H1 (cell line): Measurements from ENCODE around the gene FAM76B.

Experiments
- EZH2 ChIP-seq: fragments of 200-600 bp; sonication (generic); IDR thresholded peaks from 2 replicates; pipeline ENCODE4 v1.7.1; 2012; ENCODE audit warnings: low read depth, mild to moderate bottlenecking, moderate library complexity, low read length, inconsistent platforms; ENCODE audit not compliant: severe bottlenecking
- HDAC6 ChIP-seq: IDR thresholded peaks from one replicate; pipeline ENCODE4 v1.7.1; 2012; ENCODE audit warnings: low read depth, mild to moderate bottlenecking, inconsistent platforms, low read length, moderate library complexity
- NRF1 ChIP-seq: IDR thresholded peaks from 2 replicates; pipeline ENCODE4 v1.6.1; 2011; ENCODE audit warnings: mild to moderate bottlenecking, low read depth, low read length, improper control_type of control experiment
- POLR2A ChIP-seq, 2 experiments: IDR thresholded peaks; 1 replicate in 1 of 2; 2 replicates in 1 of 2; pipeline ENCODE4 v1.6.1; 2011; ENCODE audit warnings: low read depth in 2 of 2, low read length in 2 of 2, mild to moderate bottlenecking in 2 of 2; ENCODE audit errors: control extremely low read depth in 1 of 2
- SP1 ChIP-seq: IDR thresholded peaks from 2 replicates; pipeline ENCODE4 v1.6.1; 2011; ENCODE audit warnings: low read depth, low read length
- TBP ChIP-seq: IDR thresholded peaks from 2 replicates; pipeline ENCODE4 v1.6.1; 2011; ENCODE audit warnings: low read depth, low read length, improper control_type of control experiment
- ZNF274 ChIP-seq: IDR thresholded peaks from 2 replicates; pipeline ENCODE4 v1.7.0; 2012; ENCODE audit warnings: low read length, borderline replicate concordance; ENCODE audit errors: extremely low read depth
- TF ChIP-seq, protein P1 (sequence below), 3 experiments: IDR thresholded peaks; 1 replicate in 2 of 3; 2 replicates in 1 of 3; pipeline versions ENCODE4 v1.5.1 to v1.6.1; 2011; ENCODE audit warnings: low read length in 3 of 3, mild to moderate bottlenecking in 3 of 3, inconsistent platforms in 2 of 3, low read depth in 1 of 3, moderate library complexity in 1 of 3; ENCODE audit not compliant: insufficient read depth in 1 of 3; ENCODE audit errors: control extremely low read depth in 1 of 3

DNA sequence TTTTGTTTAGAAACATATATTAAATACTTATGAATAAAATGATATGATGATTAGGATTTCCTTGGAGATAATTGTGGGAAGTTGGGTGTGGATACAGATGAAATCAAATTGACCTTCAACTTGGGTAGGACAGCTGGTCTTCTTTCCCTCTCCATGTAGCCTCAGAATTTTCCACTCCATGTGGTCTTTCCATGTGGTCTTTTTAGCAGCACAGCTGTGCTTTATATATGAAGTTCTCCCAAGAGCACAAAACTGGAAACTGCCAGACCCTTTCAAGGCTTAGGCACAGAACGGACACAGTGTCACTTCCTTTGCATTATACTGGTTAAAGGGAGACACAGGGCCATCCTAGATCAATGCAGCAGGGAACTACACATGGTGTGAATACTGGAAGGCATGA, 28.6 kb downstream of the FAM76B start:
- TF ChIP-seq POLR2A (IDR thresholded peaks at IDR 0.05; ENCODE audit: control extremely low read depth in 1 of 2, low read depth in 2 of 2, low read length in 2 of 2), result no peak
- TF ChIP-seq, protein P1, sequence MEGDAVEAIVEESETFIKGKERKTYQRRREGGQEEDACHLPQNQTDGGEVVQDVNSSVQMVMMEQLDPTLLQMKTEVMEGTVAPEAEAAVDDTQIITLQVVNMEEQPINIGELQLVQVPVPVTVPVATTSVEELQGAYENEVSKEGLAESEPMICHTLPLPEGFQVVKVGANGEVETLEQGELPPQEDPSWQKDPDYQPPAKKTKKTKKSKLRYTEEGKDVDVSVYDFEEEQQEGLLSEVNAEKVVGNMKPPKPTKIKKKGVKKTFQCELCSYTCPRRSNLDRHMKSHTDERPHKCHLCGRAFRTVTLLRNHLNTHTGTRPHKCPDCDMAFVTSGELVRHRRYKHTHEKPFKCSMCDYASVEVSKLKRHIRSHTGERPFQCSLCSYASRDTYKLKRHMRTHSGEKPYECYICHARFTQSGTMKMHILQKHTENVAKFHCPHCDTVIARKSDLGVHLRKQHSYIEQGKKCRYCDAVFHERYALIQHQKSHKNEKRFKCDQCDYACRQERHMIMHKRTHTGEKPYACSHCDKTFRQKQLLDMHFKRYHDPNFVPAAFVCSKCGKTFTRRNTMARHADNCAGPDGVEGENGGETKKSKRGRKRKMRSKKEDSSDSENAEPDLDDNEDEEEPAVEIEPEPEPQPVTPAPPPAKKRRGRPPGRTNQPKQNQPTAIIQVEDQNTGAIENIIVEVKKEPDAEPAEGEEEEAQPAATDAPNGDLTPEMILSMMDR (IDR thresholded peaks at IDR 0.05; ENCODE audit: control extremely low read depth in 1 of 3, insufficient read depth in 1 of 3, low read depth in 1 of 3, low read length in 3 of 3), result no peak
- TF ChIP-seq HDAC6, result no peak
- no peak for TF ChIP-seq ZNF274
- no peak for TF ChIP-seq EZH2
- TF ChIP-seq NRF1, result no peak
- TF ChIP-seq TBP, result no peak
- TF ChIP-seq SP1, result no peak
